H1 (cell line): ENCODE data around the gene TOMM5. TPM values are rescaled to one million over a fixed set of nuclear protein-coding genes. Genes with fewer than 3 reads are reported as not detected.

Experiments
- CTCF ChIA-PET: fragments of 300-600 bp; sonication (Branson Sonifier 250); formaldehyde crosslinking; loops from one replicate; lab custom pipeline; 2021; ENCODE audit not compliant: partially characterized antibody; lab: Charles Lee
- POLR2A ChIA-PET: fragments of 300-600 bp; sonication (Branson Sonifier 250); formaldehyde crosslinking; loops from one replicate; lab custom pipeline; 2021; ENCODE audit warnings: inconsistent platforms; ENCODE audit not compliant: partially characterized antibody; lab: Charles Lee
- DNase-seq, 2 experiments: peaks; one replicate each; pipeline versions ENCODE4 v3.0.0 to v3.0.0-alpha.2; 2010 to 2022; ENCODE audit warnings: low spot score in 2 of 2, low read depth in 1 of 2, mixed read lengths in 1 of 2
- FAIRE-seq: peaks from 2 replicates; lab custom pipeline; 2011; peaks lifted over from hg19 to GRCh38; lab: Jason Lieb, UNC
- H2AFZ ChIP-seq: 2 replicates; pipeline ENCODE4 v1.8.1; 2012; ENCODE audit warnings: low read length, inconsistent platforms
- H2AK5ac ChIP-seq: 2 replicates; pipeline ENCODE4 v1.6.1; 2013; ENCODE audit warnings: low read depth, low read length
- H2BK120ac ChIP-seq: replicated peaks from 2 replicates; pipeline ENCODE3; 2013; ENCODE audit warnings: low read depth, low read length, inconsistent platforms
- H2BK12ac ChIP-seq: 2 replicates; pipeline ENCODE4 v1.6.1; 2013; ENCODE audit warnings: low read depth, low read length
- H2BK15ac ChIP-seq: 2 replicates; pipeline ENCODE4 v1.6.1; 2013; ENCODE audit warnings: low read length
- H2BK20ac ChIP-seq: 2 replicates; pipeline ENCODE4 v1.6.1; 2013; ENCODE audit warnings: low read length
- H2BK5ac ChIP-seq: 2 replicates; pipeline ENCODE4 v1.6.1; 2013; ENCODE audit warnings: low read depth, low read length
- H3K14ac ChIP-seq: 2 replicates; pipeline ENCODE4 v1.6.1; 2013; ENCODE audit warnings: inconsistent platforms; ENCODE audit not compliant: insufficient read length
- H3K18ac ChIP-seq: 2 replicates; pipeline ENCODE4 v1.6.1; 2013; ENCODE audit warnings: low read length; ENCODE audit errors: extremely low read depth
- H3K23ac ChIP-seq: 2 replicates; pipeline ENCODE4 v1.6.1; 2013; ENCODE audit warnings: inconsistent platforms; ENCODE audit not compliant: insufficient read length
- H3K23me2 ChIP-seq: 2 replicates; pipeline ENCODE4 v1.6.1; 2013; ENCODE audit warnings: low read depth, low read length
- H3K27ac ChIP-seq: 2 replicates; pipeline ENCODE4 v1.6.1; 2011; ENCODE audit warnings: low read depth, low read length, inconsistent platforms
- H3K27me3 ChIP-seq, 4 experiments: replicated peaks in 1 of 4; 1 replicate in 1 of 4; 2 replicates in 3 of 4; pipeline versions ENCODE4 v1.6.1 to v1.8.1; 2011 to 2013; ENCODE audit warnings: low read length in 3 of 4, mild to moderate bottlenecking in 3 of 4, inconsistent platforms in 2 of 4, mixed read lengths in 2 of 4, moderate library complexity in 1 of 4; ENCODE audit not compliant: control insufficient read depth in 3 of 4, insufficient read depth in 3 of 4; ENCODE audit errors: extremely low read depth in 1 of 4
- H3K36me3 ChIP-seq, 4 experiments: 2 replicates each; pipeline versions ENCODE4 v1.6.1 to v1.8.1; 2011 to 2013; ENCODE audit warnings: mild to moderate bottlenecking in 4 of 4, low read length in 3 of 4, moderate library complexity in 2 of 4, control low read depth in 1 of 4, inconsistent platforms in 1 of 4; ENCODE audit not compliant: insufficient read depth in 4 of 4, control insufficient read depth in 2 of 4
- H3K4ac ChIP-seq: replicated peaks from 2 replicates; pipeline ENCODE3; 2013; ENCODE audit warnings: low read length, low read depth, mixed read lengths, inconsistent platforms; ENCODE audit not compliant: insufficient read length
- H3K4me1 ChIP-seq, 4 experiments: replicated peaks in 1 of 4; 1 replicate in 1 of 4; 2 replicates in 3 of 4; pipeline versions ENCODE4 v1.6.1 to v1.8.1; 2011 to 2013; ENCODE audit warnings: low read length in 3 of 4, inconsistent platforms in 2 of 4, mixed read lengths in 1 of 4; ENCODE audit not compliant: insufficient read depth in 4 of 4, control insufficient read depth in 3 of 4
- H3K4me2 ChIP-seq, 2 experiments: 2 replicates each; pipeline versions ENCODE4 v1.6.1 to v1.8.1; 2011 to 2013; ENCODE audit warnings: low read depth in 2 of 2, low read length in 2 of 2, control low read depth in 1 of 2, inconsistent platforms in 1 of 2, mild to moderate bottlenecking in 1 of 2; ENCODE audit not compliant: insufficient read depth in 1 of 2
- H3K4me3 ChIP-seq, 4 experiments: fragments of 200-600, 300-600 bp in 1 of 4; sonication (generic), shearing (Covaris generic), sonication (Bioruptor Twin) in 1 of 4; 2 replicates each; pipeline versions ENCODE4 v1.5.1 to v1.8.1; 2011 to 2016; ENCODE audit warnings: low read length in 4 of 4, low read depth in 3 of 4, control low read depth in 2 of 4, inconsistent platforms in 2 of 4, mild to moderate bottlenecking in 2 of 4, mixed read lengths in 1 of 4, moderate library complexity in 1 of 4; ENCODE audit not compliant: insufficient read depth in 2 of 4; ENCODE audit errors: extremely low read depth in 1 of 4
- H3K56ac ChIP-seq: replicated peaks from 2 replicates; pipeline ENCODE3; 2013; ENCODE audit warnings: low read depth, mild to moderate bottlenecking, mixed read lengths, low read length, inconsistent platforms; ENCODE audit not compliant: insufficient read length
- H3K79me1 ChIP-seq: 2 replicates; pipeline ENCODE4 v1.6.1; 2013; ENCODE audit warnings: low read depth, low read length, control low read depth
- H3K79me2 ChIP-seq, 2 experiments: 2 replicates each; pipeline versions ENCODE4 v1.6.1 to v1.8.1; 2012 to 2013; ENCODE audit warnings: low read length in 2 of 2, mild to moderate bottlenecking in 2 of 2, inconsistent platforms in 1 of 2; ENCODE audit not compliant: insufficient read depth in 2 of 2, control insufficient read depth in 1 of 2
- H3K9ac ChIP-seq, 4 experiments: replicated peaks in 1 of 4; 1 replicate in 1 of 4; 2 replicates in 3 of 4; pipeline versions ENCODE4 v1.6.1 to v1.8.1; 2011 to 2013; ENCODE audit warnings: low read depth in 3 of 4, low read length in 3 of 4, control low read depth in 2 of 4, mild to moderate bottlenecking in 2 of 4, moderate library complexity in 2 of 4, inconsistent platforms in 1 of 4; ENCODE audit errors: extremely low read depth in 1 of 4
- H3K9me3 ChIP-seq, 2 experiments: 2 replicates each; pipeline versions ENCODE4 v1.6.1 to v1.8.1; 2012 to 2013; ENCODE audit warnings: mild to moderate bottlenecking in 2 of 2, moderate library complexity in 2 of 2, control low read depth in 1 of 2, inconsistent platforms in 1 of 2, low read depth in 1 of 2, low read length in 1 of 2, mixed read lengths in 1 of 2; ENCODE audit not compliant: insufficient read depth in 2 of 2
- H4K20me1 ChIP-seq, 2 experiments: replicated peaks in 1 of 2; 2 replicates each; pipeline versions ENCODE3 to v1.8.1; 2011 to 2013; ENCODE audit warnings: inconsistent platforms in 2 of 2, low read length in 2 of 2, mild to moderate bottlenecking in 1 of 2; ENCODE audit not compliant: insufficient read depth in 2 of 2, control insufficient read depth in 1 of 2
- H4K5ac ChIP-seq: 2 replicates; pipeline ENCODE4 v1.6.1; 2013; ENCODE audit warnings: low read length, low read depth, mixed read lengths, inconsistent platforms; ENCODE audit not compliant: insufficient read length
- H4K8ac ChIP-seq: 2 replicates; pipeline ENCODE4 v1.8.0; 2013; ENCODE audit warnings: mild to moderate bottlenecking, moderate library complexity, low read length, inconsistent platforms; ENCODE audit not compliant: insufficient read depth; ENCODE audit errors: extremely low read depth
- H4K91ac ChIP-seq: replicated peaks from 2 replicates; pipeline ENCODE3; 2013; ENCODE audit warnings: low read length, mixed read lengths, inconsistent platforms; ENCODE audit not compliant: insufficient read length
- EP300 ChIP-seq, 2 experiments: IDR thresholded peaks; 1 replicate in 1 of 2; 2 replicates in 1 of 2; pipeline ENCODE4 v1.6.1; 2011 to 2012; ENCODE audit warnings: low read depth in 2 of 2, low read length in 2 of 2, mild to moderate bottlenecking in 2 of 2, borderline replicate concordance in 1 of 2, inconsistent platforms in 1 of 2, moderate library complexity in 1 of 2
- KDM1A ChIP-seq: fragments of 200-600, 300-600 bp; sonication (generic); IDR thresholded peaks from 2 replicates; pipeline ENCODE4 v1.7.1; 2016; ENCODE audit warnings: mild to moderate bottlenecking, low read length, borderline replicate concordance
- NRF1 ChIP-seq: IDR thresholded peaks from 2 replicates; pipeline ENCODE4 v1.6.1; 2011; ENCODE audit warnings: mild to moderate bottlenecking, low read depth, low read length, improper control_type of control experiment
- RAD21 ChIP-seq, 2 experiments: IDR thresholded peaks in 1 of 2; conservative IDR thresholded peaks in 1 of 2; 2 replicates each; pipeline ENCODE4 v1.6.1; 2011; ENCODE audit warnings: low read depth in 2 of 2, low read length in 2 of 2, improper control_type of control experiment in 1 of 2, inconsistent platforms in 1 of 2, mild to moderate bottlenecking in 1 of 2, moderate library complexity in 1 of 2
- USF2 ChIP-seq: IDR thresholded peaks from 2 replicates; pipeline ENCODE4 v1.6.1; 2011; ENCODE audit warnings: low read length, improper control_type of control experiment
- WGBS, 2 experiments: shearing (Covaris generic) in 1 of 2; methylation state at CpG; one replicate each; pipeline versions ENCODE4 v1.1.6 to v1.1.7; 2013 to 2015; ENCODE audit warnings: low lambda C conversion rate in 2 of 2, mixed read lengths in 2 of 2, inconsistent platforms in 1 of 2, low coverage in 1 of 2, missing lambda C conversion rate in 1 of 2; ENCODE audit not compliant: insufficient replicate concordance in 2 of 2, insufficient coverage in 1 of 2, insufficient read length in 1 of 2; ENCODE audit errors: extremely low coverage in 1 of 2, missing lambda C conversion rate in 1 of 2; 5-methylcytosine and 5-hydroxymethylcytosine counted together
- polyA plus RNA-seq, 7 experiments: library from polyadenylated mRNA; depleted of rRNA in 3 of 7; stranded (reverse) in 5 of 7; unstranded in 2 of 7; fragments of >200 nt in 5 of 7; fragments of 200-250 nt in 2 of 7; gene quantifications; 1 replicate in 5 of 7; 2 replicates in 1 of 7; 4 replicates in 1 of 7; pipeline versions ENCODE4 v1.2.1 to v1.2.3, GENCODE V29; 2011 to 2013; ENCODE audit warnings: missing spikeins in 2 of 7, mixed read lengths in 2 of 7
- total RNA-seq: library from RNA; stranded (reverse); fragmentation: NEBNext Ultra II Directional; extraction: Animal tissue kit (Norgen Biotek cat#: 25700); gene quantifications from 2 replicates; pipeline ENCODE4 v1.2.1, GENCODE V29; 2021

TOMM5 gene
- total and polyA plus RNA-seq, 2 of the 8 experiments (the other 6 are each of a cell fraction or from before 2014, with no cell fraction given), result 171 to 174 TPM

- Histone ChIP-seq H3K9ac (no peak overlapping the region), H3K4me3 (no peak overlapping the region), H3K56ac (no peak overlapping the region), H2BK5ac (no peak overlapping the region), H2BK120ac (no peak overlapping the region), H3K36me3 (no peaks in the 10 kb centered on the region), H3K4me1 (peaks cover 0 to 3% (median 2%) of the 10 kb centered on the region in 4 experiments; a peak in 4 of 7 replicates), H2AFZ (no peak overlapping the region), H3K27me3 (no peaks in the 10 kb centered on the region), H3K9me3 (no peaks in the 10 kb centered on the region), H3K79me2 (no peaks in the 10 kb centered on the region), H2BK15ac (no peak overlapping the region), H2BK20ac (no peak overlapping the region), H3K4ac (no peak overlapping the region), H2AK5ac (no peak overlapping the region), H3K27ac (no peak overlapping the region), H4K8ac (no peak overlapping the region), H3K23ac (no peak overlapping the region), H3K14ac (no peak overlapping the region), H2BK12ac (no peak overlapping the region), H3K18ac (no peak overlapping the region), H4K20me1 (no peaks in the 10 kb centered on the region), H3K23me2 (no peaks in the 10 kb centered on the region), H4K5ac (no peak overlapping the region), H4K91ac (no peak overlapping the region), H3K4me2 (no peak overlapping the region), H3K79me1 (no peaks in the 10 kb centered on the region)
- WGBS, 2 experiments, result 97% methylated on average over 1 of the region's 1 CpG; no CpG with 5 or more reads in 1 of the 2 experiments
- no peak for DNase-seq
- ChIA-PET POLR2A (interaction anchor here (0.6 kb wide), 1 partner anchor 159 kb away, joined by 3 read pairs; no protein-coding TSS in a partner anchor), CTCF (no interaction called here)
- FAIRE-seq, result no peak
- TF ChIP-seq USF2 (no peak), KDM1A (no peak), RAD21 (IDR thresholded peaks at IDR 0.05 in 1 of 2, conservative IDR thresholded peaks at IDR 0.05 in 1 of 2; ENCODE audit: low read depth in 2 of 2, low read length in 2 of 2) (no peak), EP300 (IDR thresholded peaks at IDR 0.05; ENCODE audit: borderline replicate concordance in 1 of 2, low read depth in 2 of 2, low read length in 2 of 2) (no peak), NRF1 (no peak)
Measured at GRCh38 chr9:37620396-37620795, 28.0 kb upstream of the TOMM5 start.
